Tibial nerve (tissue), 4 donors: ENCODE data around the gene TEPSIN.

Experiments used
- CTCF ChIP-seq, 5 experiments: fragments of 200-600 bp in 3 of 5; fragments of 450-650 bp in 2 of 5; sonication (generic) in 3 of 5; IDR thresholded peaks; one replicate each; pipeline ENCODE4 v1.5.1; 2016 to 2019; ENCODE audit warnings: antibody characterized with exemption in 5 of 5, mild to moderate bottlenecking in 3 of 5, moderate library complexity in 2 of 5
- EP300 ChIP-seq, 2 donors: sonication (generic); formaldehyde crosslinking; IDR thresholded peaks; one replicate each; pipeline ENCODE4 v1.6.1; 2017; ENCODE audit warnings: antibody characterized with exemption in 2 of 2, mild to moderate bottlenecking in 1 of 2
- POLR2A ChIP-seq, 2 donors: fragments of 450-650 bp; IDR thresholded peaks; one replicate each; pipeline ENCODE4 v1.6.1; 2017; ENCODE audit warnings: antibody characterized with exemption in 2 of 2, mild to moderate bottlenecking in 2 of 2, moderate library complexity in 2 of 2

GRCh38 chr17:81232616-81233241 is 6.1 kb downstream of the TEPSIN start:
- TF ChIP-seq CTCF (IDR thresholded peaks at IDR 0.05) = no peak
- TF ChIP-seq POLR2A (IDR thresholded peaks at IDR 0.05) = no peak
- no peak for TF ChIP-seq EP300 (IDR thresholded peaks at IDR 0.05)
